Suppressor macrophage (primary cell): ENCODE measurements around the gene FGR.
"Not testable (repeated sequence)": the region's sequence is repeated elsewhere in the genome, so short reads cannot be mapped to it uniquely, and the experiment has no call there.

Experiments
- DNase-seq, 4 experiments: peaks; one replicate each; pipeline ENCODE4 v3.0.0-alpha.2; 2020 to 2022

Gene FGR

GRCh38 chr1:27634177-27634984 lies 604 bp downstream of the FGR start:
- peak; percentile 69 to 89 (median 84) for DNase-seq

GRCh38 chr1:27633640-27634176 lies 1.3 kb downstream of the FGR start:
- peak in 1 of 4 experiments; percentile 31 for DNase-seq

- DNase-seq: no peak
Measured at GRCh38 chr1:27633298-27633610, 1.7 kb downstream of the FGR start.

GRCh38 chr1:27632387-27633297 lies 2.3 kb downstream of the FGR start:
- DNase-seq: peak; percentile 66 to 81 (median 74)

- peak; percentile 88 to 96 (median 92) for DNase-seq
Measured at GRCh38 chr1:27630859-27631491, 4.0 kb downstream of the FGR start.

- peak in 2 of 4 experiments; percentile 33 to 44 for DNase-seq
Measured at GRCh38 chr1:27628712-27629111, 6.3 kb downstream of the FGR start.

- not testable (repeated sequence) for DNase-seq
Measured at GRCh38 chr1:27627733-27628132, 7.3 kb downstream of the FGR start.

- DNase-seq: no peak
Measured at GRCh38 chr1:27627061-27627460, 7.9 kb downstream of the FGR start.

- DNase-seq: peak; percentile 89 to 97 (median 92)
Measured at GRCh38 chr1:27626031-27626935, 8.7 kb downstream of the FGR start.

GRCh38 chr1:27624467-27625178 lies 10.4 kb downstream of the FGR start:
- peak in 2 of 4 experiments; percentile 53 to 63 for DNase-seq

- peak; percentile 32 to 66 (median 58) for DNase-seq
Measured at GRCh38 chr1:27623327-27624212, 11.4 kb downstream of the FGR start.

GRCh38 chr1:27622828-27623227 lies 12.2 kb downstream of the FGR start:
- DNase-seq: peak; percentile 48 to 72 (median 58)

- DNase-seq: peak; percentile 57 to 81 (median 71)
Measured at GRCh38 chr1:27621051-27621920, 13.7 kb downstream of the FGR start.

- not testable (repeated sequence) for DNase-seq
Measured at GRCh38 chr1:27619782-27620438, 15.1 kb downstream of the FGR start.

GRCh38 chr1:27618341-27619082 lies 16.5 kb downstream of the FGR start:
- DNase-seq: peak; percentile 61 to 83 (median 79)

- DNase-seq: peak in 2 of 4 experiments; percentile 6 to 29
Measured at GRCh38 chr1:27617420-27617819, 17.6 kb downstream of the FGR start.

- DNase-seq: peak in 1 of 4 experiments; percentile 7
Measured at GRCh38 chr1:27616441-27616840, 18.5 kb downstream of the FGR start.
